HG02571 (cell line): ENCODE data around the gene MYBPH.

Experiments
- ATAC-seq: cut with Tn5 transposase; IDR thresholded peaks from one replicate; pipeline ENCODE4 v1.9.1; 2021; ENCODE audit warnings: mild to moderate bottlenecking, moderate library complexity; ENCODE audit not compliant: unreplicated experiment

MYBPH gene

GRCh38 chr1:203200916-203201315, 25.3 kb upstream of the MYBPH start:
- ATAC-seq: no peak

GRCh38 chr1:203199816-203200571, 24.4 kb upstream of the MYBPH start:
- ATAC-seq: no peak

GRCh38 chr1:203199481-203199815, 23.8 kb upstream of the MYBPH start:
- ATAC-seq: no peak

GRCh38 chr1:203199002-203199401, 23.4 kb upstream of the MYBPH start:
- no peak for ATAC-seq

GRCh38 chr1:203197625-203198024, 22.0 kb upstream of the MYBPH start:
- no peak for ATAC-seq

GRCh38 chr1:203196371-203196770, 20.7 kb upstream of the MYBPH start:
- ATAC-seq: no peak

- no peak for ATAC-seq
Measured at GRCh38 chr1:203190949-203191348, 15.3 kb upstream of the MYBPH start.

GRCh38 chr1:203189951-203190352, 14.3 kb upstream of the MYBPH start:
- ATAC-seq: no peak

- ATAC-seq: no peak
Measured at GRCh38 chr1:203188686-203189232, 13.1 kb upstream of the MYBPH start.

GRCh38 chr1:203187689-203188264, 12.2 kb upstream of the MYBPH start:
- no peak for ATAC-seq

GRCh38 chr1:203187304-203187685, 11.7 kb upstream of the MYBPH start:
- no peak for ATAC-seq

- ATAC-seq: no peak
Measured at GRCh38 chr1:203186446-203187303, 11.0 kb upstream of the MYBPH start, which contains the start of gene CHI3L1. Gene CHI3L1 (minus strand): TSS chr1:203186704. CDS start chr1:203186623, 81 bp downstream.

GRCh38 chr1:203186091-203186445, 10.4 kb upstream of the MYBPH start:
- no peak for ATAC-seq

GRCh38 chr1:203185585-203185984, 10.0 kb upstream of the MYBPH start:
- no peak for ATAC-seq

GRCh38 chr1:203185061-203185461, 9.4 kb upstream of the MYBPH start:
- ATAC-seq: no peak

- no peak for ATAC-seq
Measured at GRCh38 chr1:203184467-203184866, 8.8 kb upstream of the MYBPH start.

- no peak for ATAC-seq
Measured at GRCh38 chr1:203183828-203184227, 8.2 kb upstream of the MYBPH start.

- ATAC-seq: no peak
Measured at GRCh38 chr1:203182387-203182953, 6.8 kb upstream of the MYBPH start.

- no peak for ATAC-seq
Measured at GRCh38 chr1:203181586-203182386, 6.2 kb upstream of the MYBPH start.

GRCh38 chr1:203180611-203181330, 5.1 kb upstream of the MYBPH start:
- no peak for ATAC-seq
